A549 (cell line): ENCODE data around the gene PAPPA. TPM values are rescaled to one million over a fixed set of nuclear protein-coding genes. Genes with fewer than 3 reads are reported as not detected.
A peak's percentile ranks its signal among the peaks of the same experiment; 100 is the strongest.

Source experiments
- ATAC-seq, 2 experiments: fragments of 200-7000 bp in 1 of 2; fragments of >200 bp in 1 of 2; cut with Nextera tagmentation in 1 of 2; cut with Tn5 transposase in 1 of 2; 3 replicates each; pipeline versions ENCODE4 v1.8.0 to v1.9.1; 2018 to 2020; ENCODE audit warnings: mild to moderate bottlenecking in 1 of 2, moderate library complexity in 1 of 2
- CTCF ChIA-PET: fragments of 300-600 bp; sonication (Branson Sonifier 250); formaldehyde crosslinking; extraction: SDS; loops from one replicate; lab custom pipeline; 2021; ENCODE audit warnings: antibody characterized with exemption, inconsistent platforms; lab: Yijun Ruan, JAX
- POLR2A ChIA-PET: fragments of 350-600 bp; formaldehyde crosslinking; extraction: SDS; loops from one replicate; lab custom pipeline; 2021; ENCODE audit warnings: antibody characterized with exemption, inconsistent platforms; lab: Yijun Ruan, JAX
- DNase-seq, 2 experiments: peaks; one replicate each; pipeline versions ENCODE4 v3.0.0 to v3.0.0-alpha.2; 2011 to 2016; ENCODE audit warnings: low read depth in 1 of 2, low spot score in 1 of 2
- FAIRE-seq: peaks from 2 replicates; lab custom pipeline; 2011; peaks lifted over from hg19 to GRCh38; lab: Jason Lieb, UNC
- H3K27ac ChIP-seq, 2 experiments: fragments of >200 bp; sonication (Bioruptor Twin); formaldehyde crosslinking; 3 replicates each; pipeline ENCODE4 v1.5.1; 2016 to 2017
- H3K4me1 ChIP-seq: fragments of >200 bp; sonication (Bioruptor Twin); formaldehyde crosslinking; 3 replicates; pipeline ENCODE4 v1.6.1; 2016
- H3K4me2 ChIP-seq: fragments of >200 bp; sonication (Bioruptor Twin); formaldehyde crosslinking; 3 replicates; pipeline ENCODE4 v1.6.1; 2016
- H3K4me3 ChIP-seq: fragments of >200 bp; sonication (Bioruptor Twin); formaldehyde crosslinking; 3 replicates; pipeline ENCODE4 v1.5.1; 2016
- H3K9me3 ChIP-seq: fragments of >200 bp; sonication (Bioruptor Twin); formaldehyde crosslinking; 3 replicates; pipeline ENCODE4 v1.6.1; 2016
- BCL3 ChIP-seq: fragments of >200 bp; sonication (Bioruptor Twin); formaldehyde crosslinking; IDR thresholded peaks from 3 replicates; pipeline ENCODE4 v1.6.1; 2016
- CBX2 ChIP-seq: fragments of 200-600 bp; sonication (generic); IDR thresholded peaks from 2 replicates; pipeline ENCODE4 v1.6.1; 2016; ENCODE audit warnings: low read depth, mild to moderate bottlenecking, borderline replicate concordance
- CBX8 ChIP-seq: fragments of 200-600 bp; sonication (generic); IDR thresholded peaks from 2 replicates; pipeline ENCODE4 v1.6.1; 2016
- CEBPB ChIP-seq, 2 experiments: fragments of >200 bp in 1 of 2; sonication (Bioruptor Twin) in 1 of 2; formaldehyde crosslinking in 1 of 2; IDR thresholded peaks; 2 replicates each; pipeline ENCODE4 v1.6.1; 2012 to 2016
- CHD2 ChIP-seq: fragments of 150-350 bp; IDR thresholded peaks from 2 replicates; pipeline ENCODE4 v1.6.1; 2014; ENCODE audit warnings: low read length; ENCODE audit not compliant: partially characterized antibody
- CTCF ChIP-seq: fragments of >200 bp; sonication (Bioruptor Twin); formaldehyde crosslinking; IDR thresholded peaks from 3 replicates; pipeline ENCODE4 v1.5.1; 2016
- EHF ChIP-seq: fragments of 250-450 bp; sonication (Bioruptor Pico); IDR thresholded peaks from 2 replicates; pipeline ENCODE4 v1.5.0; 2020; ENCODE audit warnings: mild to moderate bottlenecking
- FOSB ChIP-seq: fragments of 250-450 bp; sonication (Bioruptor Pico); IDR thresholded peaks from 2 replicates; pipeline ENCODE4 v1.5.0; 2020; ENCODE audit warnings: mild to moderate bottlenecking, moderate library complexity
- FOSL2 ChIP-seq, 2 experiments: fragments of 450-650 bp in 1 of 2; fragments of >200 bp in 1 of 2; sonication (Bioruptor Twin) in 1 of 2; formaldehyde crosslinking; IDR thresholded peaks; 2 replicates each; pipeline versions ENCODE4 v1.5.0 to v1.6.1; 2016 to 2020; ENCODE audit warnings: mild to moderate bottlenecking in 1 of 2, moderate library complexity in 1 of 2
- FOXS1 ChIP-seq: fragments of 250-450 bp; sonication (Bioruptor Pico); IDR thresholded peaks from 2 replicates; pipeline ENCODE4 v1.5.0; 2020; ENCODE audit warnings: mild to moderate bottlenecking, moderate library complexity
- JUNB ChIP-seq: fragments of >200 bp; sonication (Bioruptor Twin); formaldehyde crosslinking; IDR thresholded peaks from 2 replicates; pipeline ENCODE4 v1.6.1; 2016
- KDM5A ChIP-seq: fragments of 200-600 bp; sonication (generic); IDR thresholded peaks from 2 replicates; pipeline ENCODE4 v1.6.1; 2016; ENCODE audit warnings: antibody characterized with exemption, mild to moderate bottlenecking
- MAFK ChIP-seq: fragments of 450-650 bp; IDR thresholded peaks from 2 replicates; pipeline ENCODE4 v1.6.1; 2014; ENCODE audit not compliant: partially characterized antibody
- MAX ChIP-seq: IDR thresholded peaks from 2 replicates; pipeline ENCODE4 v1.6.1; 2012
- MAZ ChIP-seq: fragments of 150-350 bp; IDR thresholded peaks from 2 replicates; pipeline ENCODE4 v1.6.1; 2014; ENCODE audit warnings: antibody characterized with exemption, low read depth, low read length, borderline replicate concordance
- NPAS2 ChIP-seq: fragments of 250-450 bp; sonication (Bioruptor Pico); IDR thresholded peaks from 2 replicates; pipeline ENCODE4 v1.8.0; 2022; ENCODE audit warnings: mild to moderate bottlenecking, moderate library complexity, borderline replicate concordance
- PHF8 ChIP-seq: fragments of 200-600 bp; sonication (generic); IDR thresholded peaks from 2 replicates; pipeline ENCODE4 v1.6.1; 2016; ENCODE audit warnings: low read depth, mild to moderate bottlenecking, antibody characterized with exemption, moderate library complexity, borderline replicate concordance
- POLR2A ChIP-seq: IDR thresholded peaks from 2 replicates; pipeline ENCODE4 v1.6.1; 2012; ENCODE audit warnings: mild to moderate bottlenecking, low read length
- USF2 ChIP-seq: fragments of 450-650 bp; IDR thresholded peaks from 2 replicates; pipeline ENCODE4 v1.6.1; 2014; ENCODE audit warnings: antibody characterized with exemption
- ZNF302 ChIP-seq: fragments of 250-450 bp; sonication (Bioruptor Pico); IDR thresholded peaks from 2 replicates; pipeline ENCODE4 v1.9.0; 2021; ENCODE audit warnings: inconsistent platforms, mild to moderate bottlenecking, moderate library complexity
- WGBS: methylation state at CpG from one replicate; pipeline ENCODE4 v1.1.6; 2017; ENCODE audit errors: missing lambda C conversion rate; 5-methylcytosine and 5-hydroxymethylcytosine counted together
- polyA plus RNA-seq, 4 experiments: library from polyadenylated mRNA; depleted of rRNA in 3 of 4; stranded (reverse); fragments of >200 nt; fragmentation: RNase III in 1 of 4; extraction: RNeasy Plus Mini Kit Qiagen cat#74134 plus additional on column Dnase treatment in 1 of 4; gene quantifications; 2 replicates in 3 of 4; 3 replicates in 1 of 4; pipeline ENCODE4 v1.2.3, GENCODE V29; 2011 to 2017

The PAPPA gene
- polyA plus RNA-seq, 2 of the 4 experiments (the other 2 are of a cell fraction): 40.0 to 127 TPM

GRCh38 chr9:116298249-116298648 is 144.7 kb downstream of the PAPPA start:
- Histone ChIP-seq H3K9me3 (no peaks in the 10 kb centered on the region), H3K4me3 (no peak overlapping the region), H3K27ac (peak overlapping the region in 1 of 2 experiments; percentile 24; a peak in 3 of 6 replicates), H3K4me1 (peaks cover 68% of the 10 kb centered on the region), H3K4me2 (no peak overlapping the region)
- CTCF ChIA-PET: interaction anchor here (1.4 to 2.2 kb wide), 3 partner anchors 12 to 705 kb away, joined by 4 to 9 read pairs (median 5); no protein-coding TSS in a partner anchor
- no peak for FAIRE-seq
- POLR2A ChIA-PET: interaction anchor here (0.5 kb wide), 1 partner anchor 12 kb away, joined by 7 read pairs; no protein-coding TSS in a partner anchor
- TF ChIP-seq CBX8 (no peak), JUNB (no peak), FOSL2 (IDR thresholded peaks at IDR 0.05) (no peak), FOSL2 (CRISPR knock-in tag; IDR thresholded peaks at IDR 0.05) (no peak), NPAS2 (no peak), USF2 (no peak), EHF (no peak), ZNF302 (CRISPR knock-in tag) (no peak), MAZ (no peak), FOSB (no peak), POLR2A (no peak), MAX (no peak), FOXS1 (CRISPR knock-in tag) (no peak), BCL3 (no peak), PHF8 (no peak), CHD2 (no peak), CTCF (no peak), CEBPB (IDR thresholded peaks at IDR 0.05) (no peak)
- no peak for ATAC-seq
- WGBS: 86% methylated on average over 3 of the region's 3 CpGs
- DNase-seq: no peak

GRCh38 chr9:116298878-116299391 is 145.3 kb downstream of the PAPPA start:
- no peak for FAIRE-seq
- H3K4me2 ChIP-seq: no peak overlapping the region
- peaks cover 75% of the 10 kb centered on the region for H3K4me1 ChIP-seq
- TF ChIP-seq BCL3: no peak
- TF ChIP-seq FOSB: no peak
- TF ChIP-seq MAFK: peak; percentile 85
- no peak for TF ChIP-seq KDM5A
- TF ChIP-seq CBX2: no peak
- ChIA-PET POLR2A (interaction anchor here (1.3 kb wide), 1 partner anchor 9 kb away, joined by 3 read pairs; no protein-coding TSS in a partner anchor), CTCF (interaction anchor here (0.7 to 2.2 kb wide), 2 partner anchors 20 to 705 kb away, joined by 4 to 9 read pairs; no protein-coding TSS in a partner anchor)
- H3K4me3 ChIP-seq: no peak overlapping the region
- no peak for ATAC-seq
- no peak for DNase-seq
- 85% methylated on average over 6 of the region's 6 CpGs for WGBS
- H3K9me3 ChIP-seq: no peaks in the 10 kb centered on the region
- H3K27ac ChIP-seq: peak overlapping the region in 1 of 2 experiments; percentile 4; a peak in 2 of 6 replicates
